Measurements from ENCODE around the gene GSS. TPM values are rescaled to one million over a fixed set of nuclear protein-coding genes. Genes with fewer than 3 reads are reported as not detected.
A peak's percentile ranks its signal among the peaks of the same experiment; 100 is the strongest.

Gene GSS
- total RNA-seq, 1 experiment from 2014 or later: 95.9 TPM

DNA sequence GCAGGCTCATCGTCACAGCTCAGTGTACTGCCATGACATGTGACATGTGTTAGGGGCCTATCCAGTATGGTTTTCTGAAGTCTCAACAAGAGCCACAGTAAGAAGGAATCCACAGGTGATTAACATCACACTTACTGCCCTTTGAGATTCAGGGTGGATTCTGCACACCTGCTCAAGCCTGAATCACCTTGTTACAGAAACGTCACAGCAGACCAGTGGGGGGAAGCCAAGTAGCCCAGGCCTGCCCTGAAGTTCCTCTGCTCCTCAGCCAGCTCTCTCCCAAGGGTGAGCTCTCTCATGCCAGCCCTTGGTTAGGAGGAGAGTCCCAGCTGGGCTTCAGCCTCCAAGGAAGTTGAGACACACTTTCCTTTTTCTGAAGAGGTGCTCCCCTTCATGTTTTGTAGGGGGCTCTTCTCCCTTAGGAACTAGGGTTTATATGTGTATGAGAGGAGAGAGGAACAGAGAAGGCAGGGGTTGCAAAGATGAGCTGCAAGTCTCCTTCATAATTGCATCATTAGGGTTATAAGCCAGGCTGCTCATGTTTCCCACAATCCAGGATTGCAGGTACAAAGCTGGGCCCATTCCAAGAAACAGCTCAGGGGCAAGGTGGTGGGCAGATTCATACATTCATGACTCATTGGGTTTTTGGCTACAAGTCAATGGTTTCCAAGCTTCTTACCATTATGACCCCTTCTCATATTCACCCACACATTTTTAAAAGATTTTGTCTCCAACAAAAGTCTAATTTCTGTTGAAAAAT, 11.6 kb downstream of the GSS start:
- H3K9me3 ChIP-seq (ENCODE audit: low read length): no peaks in the 10 kb centered on the region
- H2AFZ ChIP-seq (ENCODE audit: low read length): no peak overlapping the region
- H3K27ac ChIP-seq (ENCODE audit: low read length): peak overlapping the region; percentile 83
- DNase-seq (peak; percentile 97), ATAC-seq (peak; percentile 56)
- ChIA-PET CTCF (no interaction called here), POLR2A (ENCODE audit: unreplicated experiment) (interaction anchor here (0.7 to 0.9 kb wide), 3 partner anchors 11 to 26 kb away, joined by 3 read pairs; no protein-coding TSS in a partner anchor)
- H3F3A ChIP-seq (ENCODE audit: low read length, unreplicated experiment): peaks cover 3% of the 10 kb centered on the region
- H3K4me1 ChIP-seq (ENCODE audit: insufficient read depth, low read length): peaks cover 49% of the 10 kb centered on the region
- no peaks in the 10 kb centered on the region for H3K9me2 ChIP-seq (replicated peaks; ENCODE audit: low read length)
- intact Hi-C loops (cut with micrococcal nuclease): no loop called here
- H4K20me1 ChIP-seq (ENCODE audit: low read length): no peaks in the 10 kb centered on the region
- H3K27me3 ChIP-seq (ENCODE audit: low read length): no peaks in the 10 kb centered on the region
- H3K36me3 ChIP-seq (ENCODE audit: low read depth, low read length): peaks cover 24% of the 10 kb centered on the region
- BruUV-seq (replicated peaks): TSS peak; percentile 31
- peak overlapping the region; percentile 23; the same call in 1 of the 2 replicates for H3K9ac ChIP-seq (ENCODE audit: low read length)
- H3K4me2 ChIP-seq (ENCODE audit: low read length): peak overlapping the region; percentile 63
- 0 out of 2 replicates have a peak overlapping the region, but pooled peaks have one; percentile 8 for H3K4me3 ChIP-seq (ENCODE audit: low read length)
- TF ChIP-seq EZH2phosphoT487 (IDR thresholded peaks at IDR 0.05; ENCODE audit: borderline replicate concordance, low read length): no peak
- H3K79me2 ChIP-seq (ENCODE audit: low read length): no peaks in the 10 kb centered on the region; the same call in 1 of the 2 replicates

DNA sequence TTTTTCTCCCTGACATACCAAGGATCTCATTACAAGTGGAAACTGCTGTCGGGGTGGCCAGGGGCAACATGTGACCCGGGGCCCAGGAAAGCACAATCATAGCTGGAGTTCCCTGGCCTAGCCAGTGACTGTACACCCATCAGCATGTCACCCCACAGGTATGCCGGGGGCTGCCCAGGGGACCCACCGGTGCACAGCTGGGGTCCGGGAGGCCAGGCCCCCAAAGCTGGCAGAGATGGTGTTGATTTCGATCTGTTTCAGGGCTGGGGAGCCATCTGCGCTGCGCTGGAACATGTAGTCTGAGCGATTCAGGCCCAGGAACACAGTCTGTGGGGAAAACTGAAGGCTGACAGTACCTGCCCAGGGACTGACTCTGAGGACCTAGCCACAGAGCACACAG, 13.3 kb downstream of the GSS start:
- Histone ChIP-seq H3K79me2 (ENCODE audit: low read length) (no peaks in the 10 kb centered on the region; the same call in 1 of the 2 replicates), H3K9me2 (replicated peaks; ENCODE audit: low read length) (no peaks in the 10 kb centered on the region), H4K20me1 (ENCODE audit: low read length) (no peaks in the 10 kb centered on the region), H3K36me3 (ENCODE audit: low read depth, low read length) (peaks cover 24% of the 10 kb centered on the region), H3K4me1 (ENCODE audit: insufficient read depth, low read length) (peaks cover 44% of the 10 kb centered on the region), H2AFZ (ENCODE audit: low read length) (no peak overlapping the region), H3K9ac (ENCODE audit: low read length) (no peak overlapping the region), H3K4me3 (ENCODE audit: low read length) (no peak overlapping the region), H3K4me2 (ENCODE audit: low read length) (no peak overlapping the region), H3F3A (ENCODE audit: low read length, unreplicated experiment) (peaks cover 3% of the 10 kb centered on the region), H3K27me3 (ENCODE audit: low read length) (no peaks in the 10 kb centered on the region), H3K9me3 (ENCODE audit: low read length) (no peaks in the 10 kb centered on the region), H3K27ac (ENCODE audit: low read length) (no peak overlapping the region)
- BruUV-seq (replicated peaks): no TSS peak
- intact Hi-C loops (cut with micrococcal nuclease): no loop called here
- TF ChIP-seq CTCF (conservative IDR thresholded peaks at IDR 0.05; ENCODE audit: low read depth, low read length): no peak
- TF ChIP-seq EZH2 (IDR thresholded peaks at IDR 0.05; ENCODE audit: low read length, unreplicated experiment): no peak
- TF ChIP-seq EZH2phosphoT487 (IDR thresholded peaks at IDR 0.05; ENCODE audit: borderline replicate concordance, low read length): no peak
- CTCF ChIA-PET: no interaction called here
- DNase-seq (no peak), ATAC-seq (no peak)
- POLR2A ChIA-PET (ENCODE audit: unreplicated experiment): no interaction called here

- no peak overlapping the region for H3K9ac ChIP-seq (ENCODE audit: low read length)
- H2AFZ ChIP-seq (ENCODE audit: low read length): no peak overlapping the region
- TF ChIP-seq EZH2phosphoT487 (IDR thresholded peaks at IDR 0.05; ENCODE audit: borderline replicate concordance, low read length) (no peak), EZH2 (IDR thresholded peaks at IDR 0.05; ENCODE audit: low read length, unreplicated experiment) (no peak), CTCF (conservative IDR thresholded peaks at IDR 0.05; ENCODE audit: low read depth, low read length) (no peak)
- peaks cover 3% of the 10 kb centered on the region for H3F3A ChIP-seq (ENCODE audit: low read length, unreplicated experiment)
- no peak overlapping the region for H3K4me3 ChIP-seq (ENCODE audit: low read length)
- no peaks in the 10 kb centered on the region; the same call in 1 of the 2 replicates for H3K79me2 ChIP-seq (ENCODE audit: low read length)
- no peaks in the 10 kb centered on the region for H3K9me3 ChIP-seq (ENCODE audit: low read length)
- intact Hi-C loops (cut with micrococcal nuclease): no loop called here
- CTCF ChIA-PET: no interaction called here
- POLR2A ChIA-PET (ENCODE audit: unreplicated experiment): no interaction called here
- no peak overlapping the region for H3K4me2 ChIP-seq (ENCODE audit: low read length)
- no peaks in the 10 kb centered on the region for H3K27me3 ChIP-seq (ENCODE audit: low read length)
- no peaks in the 10 kb centered on the region for H3K9me2 ChIP-seq (replicated peaks; ENCODE audit: low read length)
- no TSS peak for BruUV-seq (replicated peaks)
- no peak for ATAC-seq
- no peaks in the 10 kb centered on the region for H4K20me1 ChIP-seq (ENCODE audit: low read length)
- H3K27ac ChIP-seq (ENCODE audit: low read length): no peak overlapping the region
- H3K36me3 ChIP-seq (ENCODE audit: low read depth, low read length): peaks cover 30% of the 10 kb centered on the region
- DNase-seq: no peak
- H3K4me1 ChIP-seq (ENCODE audit: insufficient read depth, low read length): peaks cover 38% of the 10 kb centered on the region
These were observed 14.4 kb downstream of the GSS start for GRCh38 chr20:34941226-34941625.
